Fibroblast of lung (primary cell): ENCODE results near the gene AP2B1. TPM values are rescaled to one million over a fixed set of nuclear protein-coding genes. Genes with fewer than 3 reads are reported as not detected.

Experiments
- DNase-seq, 2 donors: peaks; one replicate each; pipeline versions ENCODE4 v3.0.0 to v3.0.0-alpha.2; 2010; ENCODE audit warnings: low read depth in 2 of 2
- H2AFZ ChIP-seq: 2 replicates; pipeline ENCODE4 v1.5.1; 2012; ENCODE audit warnings: low read length, control low read depth, inconsistent platforms
- H3K27ac ChIP-seq: 2 replicates; pipeline ENCODE4 v1.5.1; 2011; ENCODE audit warnings: low read length, control low read depth; ENCODE audit not compliant: insufficient read depth
- H3K27me3 ChIP-seq: 2 replicates; pipeline ENCODE4 v1.5.1; 2011; ENCODE audit warnings: mild to moderate bottlenecking, low read length; ENCODE audit not compliant: control insufficient read depth, insufficient read depth
- H3K36me3 ChIP-seq: 2 replicates; pipeline ENCODE4 v1.5.1; 2011; ENCODE audit warnings: low read length; ENCODE audit not compliant: control insufficient read depth, insufficient read depth
- H3K4me1 ChIP-seq: 2 replicates; pipeline ENCODE4 v1.5.1; 2011; ENCODE audit warnings: low read length; ENCODE audit not compliant: control insufficient read depth, insufficient read depth; ENCODE audit errors: extremely low read depth
- H3K4me2 ChIP-seq: 2 replicates; pipeline ENCODE4 v1.5.1; 2011; ENCODE audit warnings: low read length, control low read depth; ENCODE audit not compliant: insufficient read depth; ENCODE audit errors: extremely low read depth
- H3K4me3 ChIP-seq, 4 experiments: fragments of 200-600 bp in 1 of 4; sonication (generic) in 1 of 4; replicated peaks in 1 of 4; 2 replicates each; pipeline ENCODE4 v1.5.1; 2011 to 2016; ENCODE audit warnings: low read length in 4 of 4, low read depth in 3 of 4, mild to moderate bottlenecking in 3 of 4, control low read depth in 2 of 4, inconsistent platforms in 1 of 4, mixed read lengths in 1 of 4; ENCODE audit not compliant: insufficient read depth in 1 of 4; ENCODE audit errors: control extremely low read depth in 1 of 4
- H3K79me2 ChIP-seq: 2 replicates; pipeline ENCODE4 v1.5.1; 2012; ENCODE audit warnings: mild to moderate bottlenecking, low read length, inconsistent platforms; ENCODE audit not compliant: control insufficient read depth, insufficient read depth
- H3K9ac ChIP-seq: 2 replicates; pipeline ENCODE4 v1.5.1; 2011; ENCODE audit warnings: mild to moderate bottlenecking, low read length, control low read depth; ENCODE audit not compliant: insufficient read depth
- H3K9me3 ChIP-seq: 2 replicates; pipeline ENCODE4 v1.5.1; 2012; ENCODE audit warnings: low read depth, low read length; ENCODE audit not compliant: control insufficient read depth, insufficient read depth
- H4K20me1 ChIP-seq: 2 replicates; pipeline ENCODE4 v1.5.1; 2011; ENCODE audit warnings: low read length; ENCODE audit not compliant: control insufficient read depth, insufficient read depth; ENCODE audit errors: extremely low read depth
- EZH2 ChIP-seq: IDR thresholded peaks from 2 replicates; pipeline ENCODE4 v1.5.1; 2012; ENCODE audit warnings: low read length, control low read depth, mild to moderate bottlenecking; ENCODE audit errors: missing control alignments
- polyA plus RNA-seq, 2 donors: library from polyadenylated mRNA; depleted of rRNA in 1 of 2; stranded (reverse) in 1 of 2; unstranded in 1 of 2; fragments of >200 nt; gene quantifications; 2 replicates each; pipeline ENCODE4 v1.2.1, GENCODE V29; 2011 to 2012; ENCODE audit warnings: missing spikeins in 1 of 2
- total RNA-seq: library from RNA; depleted of rRNA; stranded (reverse); fragments of >200 nt; gene quantifications from 2 replicates; pipeline ENCODE4 v1.2.1, GENCODE V29; 2014
- TF ChIP-seq, protein P1 (sequence below), 2 donors: IDR thresholded peaks in 1 of 2; conservative IDR thresholded peaks in 1 of 2; 1 replicate in 1 of 2; 2 replicates in 1 of 2; pipeline ENCODE4 v1.5.1; 2011 to 2012; ENCODE audit warnings: low read length in 2 of 2, control low read depth in 1 of 2, inconsistent platforms in 1 of 2, low read depth in 1 of 2, mild to moderate bottlenecking in 1 of 2

Gene AP2B1
- total and polyA plus RNA-seq, 2 donors (not counting 1 experiment from before 2014, with no cell fraction given) = 109 to 236 TPM

DNA sequence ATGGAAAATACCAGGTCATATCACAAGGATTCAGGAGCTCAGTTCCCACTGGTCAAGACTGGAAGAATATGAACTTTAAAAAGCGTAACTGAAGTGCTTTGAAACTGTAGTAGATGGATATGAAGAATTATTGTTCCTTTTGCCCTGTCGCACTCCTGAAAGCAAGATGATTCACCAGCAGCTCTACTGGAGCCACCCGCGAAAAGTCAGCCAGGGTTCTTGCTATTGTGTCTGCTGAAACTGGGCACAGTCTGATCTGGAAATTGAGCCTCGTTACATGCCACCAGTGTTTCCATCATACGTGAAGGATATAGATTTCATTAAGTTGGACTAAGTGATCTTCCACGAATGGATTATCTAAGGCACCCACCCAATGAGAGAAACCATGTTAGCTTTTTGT lies 16.6 kb downstream of the AP2B1 start:
- no peaks in the 10 kb centered on the region for H3K9me3 ChIP-seq
- H3K36me3 ChIP-seq = peaks cover 8% of the 10 kb centered on the region
- H3K27me3 ChIP-seq = no peaks in the 10 kb centered on the region
- H4K20me1 ChIP-seq = no peaks in the 10 kb centered on the region
- DNase-seq = peak in 1 of 2 donors; percentile 19
- H3K9ac ChIP-seq = no peak overlapping the region
- H3K4me3 ChIP-seq = no peak overlapping the region
- H3K79me2 ChIP-seq = no peaks in the 10 kb centered on the region
- no peak overlapping the region for H2AFZ ChIP-seq
- no peak overlapping the region for H3K27ac ChIP-seq
- H3K4me2 ChIP-seq = no peak overlapping the region
- H3K4me1 ChIP-seq = no peaks in the 10 kb centered on the region
- TF ChIP-seq, protein P1, sequence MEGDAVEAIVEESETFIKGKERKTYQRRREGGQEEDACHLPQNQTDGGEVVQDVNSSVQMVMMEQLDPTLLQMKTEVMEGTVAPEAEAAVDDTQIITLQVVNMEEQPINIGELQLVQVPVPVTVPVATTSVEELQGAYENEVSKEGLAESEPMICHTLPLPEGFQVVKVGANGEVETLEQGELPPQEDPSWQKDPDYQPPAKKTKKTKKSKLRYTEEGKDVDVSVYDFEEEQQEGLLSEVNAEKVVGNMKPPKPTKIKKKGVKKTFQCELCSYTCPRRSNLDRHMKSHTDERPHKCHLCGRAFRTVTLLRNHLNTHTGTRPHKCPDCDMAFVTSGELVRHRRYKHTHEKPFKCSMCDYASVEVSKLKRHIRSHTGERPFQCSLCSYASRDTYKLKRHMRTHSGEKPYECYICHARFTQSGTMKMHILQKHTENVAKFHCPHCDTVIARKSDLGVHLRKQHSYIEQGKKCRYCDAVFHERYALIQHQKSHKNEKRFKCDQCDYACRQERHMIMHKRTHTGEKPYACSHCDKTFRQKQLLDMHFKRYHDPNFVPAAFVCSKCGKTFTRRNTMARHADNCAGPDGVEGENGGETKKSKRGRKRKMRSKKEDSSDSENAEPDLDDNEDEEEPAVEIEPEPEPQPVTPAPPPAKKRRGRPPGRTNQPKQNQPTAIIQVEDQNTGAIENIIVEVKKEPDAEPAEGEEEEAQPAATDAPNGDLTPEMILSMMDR (conservative IDR thresholded peaks at IDR 0.05 in 1 of 2, IDR thresholded peaks at IDR 0.05 in 1 of 2; ENCODE audit: low read depth in 1 of 2, low read length in 2 of 2) = no peak
- TF ChIP-seq EZH2 = no peak

DNA sequence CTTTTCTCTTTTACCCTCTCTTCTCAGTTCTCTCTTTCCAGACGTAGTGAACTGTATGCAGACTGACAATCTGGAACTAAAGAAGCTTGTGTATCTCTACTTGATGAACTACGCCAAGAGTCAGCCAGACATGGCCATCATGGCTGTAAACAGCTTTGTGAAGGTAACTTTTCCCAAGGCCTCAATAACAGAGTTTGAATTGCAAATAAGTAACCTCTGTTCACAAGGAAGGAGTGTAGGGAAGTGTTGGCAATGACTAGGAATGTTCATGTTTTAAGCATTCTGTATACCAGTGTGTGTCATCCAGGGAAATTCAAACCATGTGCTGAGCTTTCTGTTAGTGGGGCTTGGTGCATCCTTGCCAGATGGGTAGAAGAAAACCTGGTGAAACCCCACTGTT lies 18.6 kb downstream of the AP2B1 start:
- Histone ChIP-seq H2AFZ (no peak overlapping the region), H3K4me3 (no peak overlapping the region), H4K20me1 (no peaks in the 10 kb centered on the region), H3K79me2 (no peaks in the 10 kb centered on the region), H3K27me3 (no peaks in the 10 kb centered on the region), H3K27ac (no peak overlapping the region), H3K4me1 (no peaks in the 10 kb centered on the region), H3K4me2 (no peak overlapping the region), H3K9ac (no peak overlapping the region), H3K36me3 (peaks cover 6% of the 10 kb centered on the region), H3K9me3 (no peaks in the 10 kb centered on the region)
- TF ChIP-seq, protein P1 (conservative IDR thresholded peaks at IDR 0.05 in 1 of 2, IDR thresholded peaks at IDR 0.05 in 1 of 2; ENCODE audit: low read depth in 1 of 2, low read length in 2 of 2) = no peak
- no peak for TF ChIP-seq EZH2
- peak in 1 of 2 donors; percentile 51 for DNase-seq

DNA sequence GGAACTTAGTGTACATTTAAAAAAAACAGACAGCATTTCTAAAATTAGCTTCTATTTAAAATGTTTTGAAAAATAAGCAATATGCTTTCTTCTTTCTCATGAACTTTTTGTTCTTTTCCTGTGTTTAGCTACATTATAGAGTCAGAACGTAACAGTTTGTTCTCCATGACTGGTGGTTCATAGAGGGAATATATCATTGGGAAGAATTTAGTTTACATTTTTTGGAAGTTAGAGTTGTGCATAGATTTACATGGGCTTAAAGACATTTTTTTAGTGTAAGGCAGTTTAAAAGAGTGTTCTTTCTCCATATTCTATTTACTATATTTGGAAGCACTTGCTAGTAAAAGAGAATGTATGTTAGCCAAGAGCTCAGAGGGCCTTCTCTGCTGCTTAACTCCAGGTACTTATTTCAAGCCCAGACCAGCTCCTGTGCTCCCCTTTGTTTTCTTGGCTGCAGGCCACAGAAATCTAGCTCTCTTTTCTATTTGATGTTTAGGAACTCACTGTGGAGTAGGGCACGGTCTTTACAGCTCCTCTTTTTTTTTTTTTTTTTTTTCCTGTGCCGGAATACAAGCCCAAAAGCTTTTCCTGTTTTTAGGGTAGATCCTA lies 20.2 kb downstream of the AP2B1 start:
- Histone ChIP-seq H3K9me3 (no peaks in the 10 kb centered on the region), H3K4me1 (no peaks in the 10 kb centered on the region), H4K20me1 (no peaks in the 10 kb centered on the region), H3K9ac (no peak overlapping the region), H3K27me3 (no peaks in the 10 kb centered on the region), H3K79me2 (no peaks in the 10 kb centered on the region), H3K27ac (no peak overlapping the region), H3K4me2 (no peak overlapping the region), H3K36me3 (peaks cover 6% of the 10 kb centered on the region), H2AFZ (no peak overlapping the region), H3K4me3 (no peak overlapping the region)
- TF ChIP-seq, protein P1 (conservative IDR thresholded peaks at IDR 0.05 in 1 of 2, IDR thresholded peaks at IDR 0.05 in 1 of 2; ENCODE audit: low read depth in 1 of 2, low read length in 2 of 2) = no peak
- no peak for TF ChIP-seq EZH2
- DNase-seq = no peak
